Peyer's patch (tissue), 4 donors: ENCODE measurements around the gene WFDC1. TPM values are rescaled to one million over a fixed set of nuclear protein-coding genes. Genes with fewer than 3 reads are reported as not detected.

ENCODE experiments used
- DNase-seq, 3 donors: peaks; one replicate each; pipeline ENCODE4 v3.0.0-alpha.2; 2017 to 2019
- H3K27ac ChIP-seq, 4 donors: fragments of 200-600 bp; sonication (generic); one replicate each; pipeline ENCODE4 v1.5.1; 2016 to 2019
- H3K27me3 ChIP-seq, 2 donors: fragments of 200-600 bp; sonication (generic); one replicate each; pipeline ENCODE4 v1.5.1; 2019
- H3K36me3 ChIP-seq, 3 donors: fragments of 200-600 bp; sonication (generic); one replicate each; pipeline ENCODE4 v1.5.1; 2016 to 2019
- H3K4me1 ChIP-seq, 4 donors: fragments of 200-600 bp; sonication (generic); one replicate each; pipeline ENCODE4 v1.5.1; 2016 to 2019
- H3K4me3 ChIP-seq, 4 donors: fragments of 200-600 bp; sonication (generic); 1 replicate in 3 of 4; 2 replicates in 1 of 4; pipeline ENCODE4 v1.5.1; 2016 to 2019; ENCODE audit warnings: mild to moderate bottlenecking in 1 of 4
- H3K9me3 ChIP-seq, 4 donors: fragments of 200-600 bp; sonication (generic); one replicate each; pipeline ENCODE4 v1.5.1; 2016 to 2019; ENCODE audit warnings: mild to moderate bottlenecking in 1 of 4
- CTCF ChIP-seq, 6 experiments: fragments of 450-650 bp in 4 of 6; fragments of 200-600 bp in 2 of 6; sonication (generic) in 1 of 6; IDR thresholded peaks; one replicate each; pipeline ENCODE4 v1.5.1; 2017 to 2019; ENCODE audit warnings: antibody characterized with exemption in 6 of 6, mild to moderate bottlenecking in 3 of 6, moderate library complexity in 1 of 6
- POLR2A ChIP-seq, 2 donors: fragments of 450-650 bp; IDR thresholded peaks; one replicate each; pipeline ENCODE4 v1.5.1; 2017; ENCODE audit warnings: antibody characterized with exemption in 2 of 2, mild to moderate bottlenecking in 2 of 2, moderate library complexity in 2 of 2
- total RNA-seq, 4 donors: library from RNA; depleted of rRNA; stranded (reverse); fragments of >200 nt; gene quantifications; one replicate each; pipeline ENCODE4 v1.1.0, GENCODE V29; 2016

The WFDC1 gene
- total RNA-seq, 4 donors from 2014 or later = 1.9 to 35.5 (median 10.1) TPM

GRCh38 chr16:84259691-84260090 lies 35.0 kb upstream of the WFDC1 start:
- DNase-seq = no peak
- H3K4me1 ChIP-seq = no peaks in the 10 kb centered on the region
- H3K9me3 ChIP-seq = no peaks in the 10 kb centered on the region
- TF ChIP-seq POLR2A (IDR thresholded peaks at IDR 0.05) (no peak), CTCF (IDR thresholded peaks at IDR 0.05) (no peak)
- no peaks in the 10 kb centered on the region for H3K27me3 ChIP-seq
- H3K36me3 ChIP-seq = no peaks in the 10 kb centered on the region
- no peak overlapping the region for H3K4me3 ChIP-seq
- H3K27ac ChIP-seq = no peak overlapping the region

GRCh38 chr16:84260766-84261554 lies 33.7 kb upstream of the WFDC1 start:
- Histone ChIP-seq H3K9me3 (no peaks in the 10 kb centered on the region), H3K36me3 (no peaks in the 10 kb centered on the region), H3K27me3 (no peaks in the 10 kb centered on the region), H3K4me3 (no peak overlapping the region), H3K27ac (no peak overlapping the region), H3K4me1 (no peaks in the 10 kb centered on the region)
- TF ChIP-seq POLR2A (IDR thresholded peaks at IDR 0.05) = no peak
- no peak for TF ChIP-seq CTCF (IDR thresholded peaks at IDR 0.05)
- no peak for DNase-seq

DNA sequence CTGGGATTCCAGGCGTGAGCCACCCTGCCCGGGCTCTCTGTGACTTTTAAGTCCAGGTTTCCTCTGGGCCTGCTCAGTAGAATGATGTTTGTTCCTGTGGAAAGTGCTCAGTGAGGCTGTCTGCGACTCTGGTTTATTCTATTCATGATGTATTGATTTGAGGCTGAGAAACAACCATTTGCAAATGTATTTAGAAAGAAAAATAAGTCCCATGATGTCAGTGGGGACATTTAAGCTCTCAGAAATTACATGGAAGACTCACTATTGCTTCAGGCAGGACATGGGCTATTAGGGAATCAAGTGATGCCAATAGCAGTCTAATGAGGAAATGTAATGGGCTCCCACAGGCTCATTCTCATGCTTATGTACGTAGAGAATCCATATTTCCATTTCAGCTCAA lies 32.6 kb upstream of the WFDC1 start:
- Histone ChIP-seq H3K4me1 (no peaks in the 10 kb centered on the region), H3K4me3 (no peak overlapping the region), H3K36me3 (no peaks in the 10 kb centered on the region), H3K9me3 (no peaks in the 10 kb centered on the region), H3K27me3 (no peaks in the 10 kb centered on the region), H3K27ac (no peak overlapping the region)
- TF ChIP-seq CTCF (IDR thresholded peaks at IDR 0.05) (no peak), POLR2A (IDR thresholded peaks at IDR 0.05) (no peak)
- DNase-seq = no peak

DNA sequence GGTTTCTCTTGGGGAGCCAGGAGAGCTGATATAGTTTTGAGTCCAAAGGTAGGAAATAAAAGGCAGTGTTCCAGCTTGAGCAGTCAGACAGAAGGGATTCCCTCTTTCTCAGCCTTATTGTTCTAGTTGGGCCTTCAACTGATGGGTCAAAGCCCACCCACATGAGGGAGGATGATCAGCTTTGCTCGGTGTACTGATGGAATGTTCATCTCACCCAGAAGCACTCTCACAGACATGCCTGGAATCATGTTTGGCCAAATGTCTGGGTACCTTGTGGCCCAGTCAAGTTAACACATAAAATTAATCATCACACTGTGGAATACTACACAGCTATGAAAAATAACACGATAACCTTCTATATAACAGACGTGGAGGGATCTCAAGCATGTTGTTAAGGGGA lies 31.7 kb upstream of the WFDC1 start:
- no peak for DNase-seq
- TF ChIP-seq POLR2A (IDR thresholded peaks at IDR 0.05) (no peak), CTCF (IDR thresholded peaks at IDR 0.05) (no peak)
- H3K27me3 ChIP-seq = no peaks in the 10 kb centered on the region
- no peak overlapping the region for H3K27ac ChIP-seq
- no peaks in the 10 kb centered on the region for H3K4me1 ChIP-seq
- H3K4me3 ChIP-seq = no peak overlapping the region
- H3K9me3 ChIP-seq = no peaks in the 10 kb centered on the region
- no peaks in the 10 kb centered on the region for H3K36me3 ChIP-seq

- DNase-seq = peak in 1 of 3 donors; percentile 52
- Histone ChIP-seq H3K4me1 (no peaks in the 10 kb centered on the region), H3K4me3 (no peak overlapping the region), H3K27me3 (no peaks in the 10 kb centered on the region), H3K9me3 (no peaks in the 10 kb centered on the region), H3K36me3 (no peaks in the 10 kb centered on the region), H3K27ac (no peak overlapping the region)
- TF ChIP-seq POLR2A (IDR thresholded peaks at IDR 0.05) (no peak), CTCF (IDR thresholded peaks at IDR 0.05) (no peak)
Measured at GRCh38 chr16:84266451-84266850, 28.2 kb upstream of the WFDC1 start.
